GM19328 (cell line): Measurements from ENCODE around the gene VPS18.
"Not testable (repeated sequence)": the region's sequence is repeated elsewhere in the genome, so short reads cannot be mapped to it uniquely, and the experiment has no call there.

Source experiments
- ATAC-seq: cut with Tn5 transposase; IDR thresholded peaks from one replicate; pipeline ENCODE4 v1.9.1; 2021; ENCODE audit warnings: mild to moderate bottlenecking, moderate library complexity; ENCODE audit not compliant: unreplicated experiment

The VPS18 gene, protein sequence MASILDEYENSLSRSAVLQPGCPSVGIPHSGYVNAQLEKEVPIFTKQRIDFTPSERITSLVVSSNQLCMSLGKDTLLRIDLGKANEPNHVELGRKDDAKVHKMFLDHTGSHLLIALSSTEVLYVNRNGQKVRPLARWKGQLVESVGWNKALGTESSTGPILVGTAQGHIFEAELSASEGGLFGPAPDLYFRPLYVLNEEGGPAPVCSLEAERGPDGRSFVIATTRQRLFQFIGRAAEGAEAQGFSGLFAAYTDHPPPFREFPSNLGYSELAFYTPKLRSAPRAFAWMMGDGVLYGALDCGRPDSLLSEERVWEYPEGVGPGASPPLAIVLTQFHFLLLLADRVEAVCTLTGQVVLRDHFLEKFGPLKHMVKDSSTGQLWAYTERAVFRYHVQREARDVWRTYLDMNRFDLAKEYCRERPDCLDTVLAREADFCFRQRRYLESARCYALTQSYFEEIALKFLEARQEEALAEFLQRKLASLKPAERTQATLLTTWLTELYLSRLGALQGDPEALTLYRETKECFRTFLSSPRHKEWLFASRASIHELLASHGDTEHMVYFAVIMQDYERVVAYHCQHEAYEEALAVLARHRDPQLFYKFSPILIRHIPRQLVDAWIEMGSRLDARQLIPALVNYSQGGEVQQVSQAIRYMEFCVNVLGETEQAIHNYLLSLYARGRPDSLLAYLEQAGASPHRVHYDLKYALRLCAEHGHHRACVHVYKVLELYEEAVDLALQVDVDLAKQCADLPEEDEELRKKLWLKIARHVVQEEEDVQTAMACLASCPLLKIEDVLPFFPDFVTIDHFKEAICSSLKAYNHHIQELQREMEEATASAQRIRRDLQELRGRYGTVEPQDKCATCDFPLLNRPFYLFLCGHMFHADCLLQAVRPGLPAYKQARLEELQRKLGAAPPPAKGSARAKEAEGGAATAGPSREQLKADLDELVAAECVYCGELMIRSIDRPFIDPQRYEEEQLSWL

GRCh38 chr15:40893733-40894680, at the start of gene VPS18:
Gene VPS18 (plus strand): TSS chr15:40894450. CDS start chr15:40894769, 319 bp downstream.
- ATAC-seq: peak; percentile 89

DNA sequence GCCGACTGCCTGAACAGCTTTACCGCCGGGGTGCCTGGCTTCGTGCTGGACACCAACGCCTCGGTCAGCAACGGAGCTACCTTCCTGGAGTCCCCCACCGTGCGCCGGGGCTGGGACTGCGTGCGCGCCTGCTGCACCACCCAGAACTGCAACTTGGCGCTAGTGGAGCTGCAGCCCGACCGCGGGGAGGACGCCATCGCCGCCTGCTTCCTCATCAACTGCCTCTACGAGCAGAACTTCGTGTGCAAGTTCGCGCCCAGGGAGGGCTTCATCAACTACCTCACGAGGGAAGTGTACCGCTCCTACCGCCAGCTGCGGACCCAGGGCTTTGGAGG, 49.6 kb upstream of the VPS18 start:
- ATAC-seq: no peak

- no peak for ATAC-seq
Measured at GRCh38 chr15:40845036-40845435, 49.2 kb upstream of the VPS18 start.

GRCh38 chr15:40845511-40846284, 48.6 kb upstream of the VPS18 start:
- ATAC-seq: no peak

- ATAC-seq: no peak
Measured at GRCh38 chr15:40846841-40847222, 47.4 kb upstream of the VPS18 start.

GRCh38 chr15:40847223-40847961, 46.9 kb upstream of the VPS18 start:
- peak; percentile 66 for ATAC-seq

- ATAC-seq: no peak
Measured at GRCh38 chr15:40850576-40851112, 43.6 kb upstream of the VPS18 start.

- no peak for ATAC-seq
Measured at GRCh38 chr15:40852529-40852928, 41.7 kb upstream of the VPS18 start.

- no peak for ATAC-seq
Measured at GRCh38 chr15:40853241-40853890, 40.9 kb upstream of the VPS18 start.

GRCh38 chr15:40854161-40854560, 40.1 kb upstream of the VPS18 start:
- no peak for ATAC-seq

DNA sequence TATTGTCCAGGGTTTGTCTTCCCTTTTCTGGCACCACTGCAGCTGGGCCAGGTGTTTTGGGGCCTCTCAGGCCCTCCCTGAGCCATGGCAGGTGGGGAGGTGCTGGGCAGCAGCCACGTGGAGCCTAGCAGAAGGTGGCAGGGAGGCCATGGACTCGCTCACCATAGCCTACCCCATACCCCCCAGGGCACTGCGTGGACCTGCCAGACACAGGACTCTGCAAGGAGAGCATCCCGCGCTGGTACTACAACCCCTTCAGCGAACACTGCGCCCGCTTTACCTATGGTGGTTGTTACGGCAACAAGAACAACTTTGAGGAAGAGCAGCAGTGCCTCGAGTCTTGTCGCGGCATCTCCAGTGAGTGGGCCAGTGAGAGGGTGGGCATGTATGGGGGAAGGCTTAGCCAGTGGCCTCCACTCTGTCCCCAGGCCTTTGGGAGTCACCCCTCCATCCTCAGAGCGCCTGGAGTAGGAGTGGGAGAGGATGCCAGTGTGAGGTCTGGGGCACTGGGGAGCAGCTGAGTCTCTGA, 38.5 kb upstream of the VPS18 start:
- ATAC-seq: no peak

DNA sequence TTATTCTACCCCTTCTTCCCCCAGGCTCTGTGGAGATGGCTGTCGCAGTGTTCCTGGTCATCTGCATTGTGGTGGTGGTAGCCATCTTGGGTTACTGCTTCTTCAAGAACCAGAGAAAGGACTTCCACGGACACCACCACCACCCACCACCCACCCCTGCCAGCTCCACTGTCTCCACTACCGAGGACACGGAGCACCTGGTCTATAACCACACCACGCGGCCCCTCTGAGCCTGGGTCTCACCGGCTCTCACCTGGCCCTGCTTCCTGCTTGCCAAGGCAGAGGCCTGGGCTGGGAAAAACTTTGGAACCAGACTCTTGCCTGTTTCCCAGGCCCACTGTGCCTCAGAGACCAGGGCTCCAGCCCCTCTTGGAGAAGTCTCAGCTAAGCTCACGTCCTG, 37.5 kb upstream of the VPS18 start:
- ATAC-seq: no peak

DNA sequence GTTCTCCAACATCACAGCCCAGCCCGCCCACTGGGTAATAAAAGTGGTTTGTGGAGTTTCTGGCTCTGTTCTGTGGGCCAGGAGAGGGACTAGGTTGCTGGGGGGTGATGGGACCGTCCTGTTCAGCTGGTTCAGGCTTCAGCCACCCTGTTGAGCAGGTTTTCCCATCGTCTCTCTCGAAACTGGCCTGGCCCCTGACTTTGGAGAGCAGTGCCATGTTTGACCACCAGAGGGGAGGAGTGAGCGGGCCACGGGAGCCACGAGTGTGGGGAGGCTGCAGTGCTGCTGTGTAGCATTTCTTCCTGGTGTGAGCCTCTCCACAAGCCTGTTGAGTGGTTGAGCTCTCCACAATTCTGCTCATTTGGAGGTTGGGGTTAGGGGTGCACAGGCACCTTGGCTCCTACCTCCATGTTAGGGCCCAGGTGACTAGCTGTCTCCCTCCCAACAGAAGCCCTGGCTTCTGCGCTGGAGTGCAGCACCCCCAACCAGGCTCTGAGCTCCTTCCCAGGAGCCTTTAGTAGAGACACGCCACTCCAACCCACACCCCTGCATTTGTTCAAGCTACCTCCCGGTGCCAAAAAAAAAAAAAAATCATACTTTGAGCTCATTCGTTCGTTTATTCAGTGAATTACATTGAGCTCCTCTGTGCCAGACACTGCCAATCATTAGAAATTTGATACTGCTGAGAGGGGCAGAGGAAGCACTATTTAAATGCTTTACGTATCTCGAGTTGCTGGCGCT, 36.5 kb upstream of the VPS18 start:
- ATAC-seq: no peak

DNA sequence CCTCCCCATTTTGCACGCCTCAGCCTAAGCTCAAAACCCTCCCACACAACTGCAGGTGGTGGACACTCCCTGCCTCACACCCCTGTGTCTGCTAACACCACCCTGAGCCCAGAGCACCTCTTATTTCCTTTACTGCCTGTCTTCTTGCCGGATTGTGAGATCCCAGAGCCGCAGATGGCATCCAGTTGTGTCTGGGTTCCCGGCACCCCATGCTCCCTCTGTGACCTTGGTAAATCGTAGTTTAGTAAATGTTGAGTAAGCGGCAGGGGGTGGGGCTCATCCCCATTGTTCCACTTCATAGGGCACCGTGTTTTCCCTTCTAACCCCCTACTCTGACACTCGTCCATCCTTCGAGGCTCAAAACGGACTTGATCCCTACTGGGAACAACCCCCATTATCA, 35.5 kb upstream of the VPS18 start:
- ATAC-seq: no peak

DNA sequence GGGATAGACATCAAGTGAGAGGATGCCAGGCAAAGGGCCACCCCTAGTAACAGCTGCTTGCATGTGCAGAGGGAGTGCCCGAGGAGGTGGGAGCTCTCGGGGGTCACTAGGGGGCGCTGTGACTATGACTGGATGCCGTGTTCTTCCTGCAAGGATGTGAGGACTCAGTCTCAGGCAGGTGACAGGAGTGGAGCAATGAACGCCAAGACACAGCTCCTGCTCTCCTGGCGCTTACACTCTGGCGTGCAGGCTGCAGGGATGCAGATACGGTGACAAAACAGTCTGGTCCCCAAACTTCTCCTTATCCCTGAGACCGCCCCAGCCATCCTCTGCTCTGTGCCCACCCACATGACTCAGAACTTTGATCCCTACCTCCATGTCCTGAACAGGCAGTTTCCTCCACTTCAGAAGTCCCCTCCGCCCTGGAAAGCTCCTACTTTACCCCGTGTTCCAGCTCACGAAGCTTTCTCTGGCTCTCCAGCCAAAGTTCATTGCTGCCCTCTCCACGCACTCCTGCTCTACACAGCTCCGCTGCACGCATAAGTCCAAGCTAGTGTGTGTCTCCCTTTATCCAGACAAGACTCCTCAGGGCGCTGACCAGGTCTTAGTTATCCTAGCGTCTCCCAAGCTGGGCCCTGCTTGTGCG, 34.9 kb upstream of the VPS18 start:
- no peak for ATAC-seq

DNA sequence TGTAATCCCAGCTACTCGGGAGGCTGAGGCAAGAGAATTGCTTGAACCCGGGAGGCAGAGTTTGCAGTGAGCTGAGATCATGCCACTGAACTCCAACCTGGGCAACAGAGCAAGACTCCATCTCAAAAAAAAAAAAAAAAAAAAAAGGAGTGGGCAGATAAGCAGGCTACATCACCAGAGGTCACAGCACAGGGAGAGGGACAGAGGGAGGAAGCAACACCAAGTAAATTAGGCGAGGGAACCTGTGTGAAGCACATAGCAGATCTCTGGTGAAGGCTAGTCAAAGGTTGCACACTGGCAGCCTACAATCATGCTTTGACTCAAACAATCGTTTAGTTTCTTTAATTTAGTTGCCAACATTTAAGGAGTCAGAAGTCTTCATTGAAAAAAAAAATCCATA, 33.1 kb upstream of the VPS18 start:
- not testable (repeated sequence) for ATAC-seq

DNA sequence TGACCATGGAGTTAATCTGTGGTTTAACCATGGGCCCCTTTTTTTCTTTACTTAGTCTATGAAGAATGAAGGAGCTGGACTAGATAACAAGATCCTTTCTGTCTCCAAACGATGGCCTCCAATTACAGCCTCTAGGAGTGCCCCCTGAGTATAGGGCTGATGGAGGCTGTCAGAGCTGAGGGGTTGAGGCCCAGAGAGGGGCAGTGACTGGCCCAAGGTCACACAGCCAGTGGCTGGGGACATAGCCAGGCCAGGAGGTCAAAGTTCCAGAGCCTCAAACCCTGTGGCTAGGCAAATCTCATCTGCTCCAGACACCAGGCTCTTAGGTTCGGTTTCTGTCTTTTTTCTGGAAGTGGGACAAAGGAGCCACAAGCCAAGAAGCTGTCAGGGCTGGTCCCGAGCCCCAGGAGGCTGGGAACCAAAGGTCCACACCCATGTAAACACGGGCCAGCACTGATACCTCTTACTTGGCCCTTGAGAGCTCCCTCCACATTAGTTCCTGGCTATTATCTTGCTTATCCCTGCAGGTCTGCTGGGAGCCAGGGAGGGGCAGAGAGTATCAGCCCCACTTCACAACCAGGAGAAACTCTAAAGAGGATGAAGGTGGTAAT, 30.5 kb upstream of the VPS18 start:
- no peak for ATAC-seq
